Measurements from ENCODE around the gene GRB10.

GRCh38 chr7:50669890-50670289 lies 112.8 kb downstream of the GRB10 start:
- TF ChIP-seq POLR2A (IDR thresholded peaks at IDR 0.05; ENCODE audit: low read depth, low read length): no peak
- no peak for TF ChIP-seq POLR2AphosphoS5 (IDR thresholded peaks at IDR 0.05; ENCODE audit: low read depth, low read length)
- TF ChIP-seq TAF1 (IDR thresholded peaks at IDR 0.05; ENCODE audit: borderline replicate concordance, low read depth, low read length): no peak

Measured in GM12892 (cell line).